Neural cell (in vitro differentiated cells): ENCODE measurements around the gene AGBL4. TPM values are rescaled to one million over a fixed set of nuclear protein-coding genes. Genes with fewer than 3 reads are reported as not detected.

ENCODE experiments used
- H2AFZ ChIP-seq: fragments of 200-600, 300-800 bp; sonication (generic), shearing (Covaris generic); 2 replicates; pipeline ENCODE4 v1.6.0; 2014; ENCODE audit warnings: low read depth, mild to moderate bottlenecking, antibody characterized with exemption, low read length, moderate library complexity
- H3F3A ChIP-seq: fragments of 200-600 bp; shearing (Covaris generic); 2 replicates; pipeline ENCODE4 v1.6.1; 2016; ENCODE audit warnings: mild to moderate bottlenecking, moderate library complexity, mixed read lengths, antibody characterized with exemption, low read length; ENCODE audit not compliant: insufficient read depth, poor library complexity, severe bottlenecking
- H3K27ac ChIP-seq: fragments of 200-600, 300-800 bp; sonication (generic), shearing (Covaris generic); 2 replicates; pipeline ENCODE4 v1.5.1; 2014; ENCODE audit warnings: mild to moderate bottlenecking, low read length, moderate library complexity
- H3K27me3 ChIP-seq: fragments of 300-800, 200-600 bp; sonication (generic), shearing (Covaris generic); 2 replicates; pipeline ENCODE4 v1.6.0; 2014; ENCODE audit warnings: mild to moderate bottlenecking, low read depth, low read length, moderate library complexity; ENCODE audit not compliant: insufficient read depth
- H3K36me3 ChIP-seq: fragments of 300-800, 200-600 bp; sonication (generic), shearing (Covaris generic); 2 replicates; pipeline ENCODE4 v1.5.1; 2014; ENCODE audit warnings: mild to moderate bottlenecking, antibody characterized with exemption, low read length, moderate library complexity; ENCODE audit not compliant: insufficient read depth
- H3K4me2 ChIP-seq: fragments of 300-800, 200-600 bp; sonication (generic), shearing (Covaris generic); 2 replicates; pipeline ENCODE4 v1.6.0; 2014; ENCODE audit warnings: mild to moderate bottlenecking, low read length
- H3K4me3 ChIP-seq: fragments of 300-800, 200-600 bp; sonication (generic), shearing (Covaris generic); 2 replicates; pipeline ENCODE4 v1.5.1; 2014; ENCODE audit warnings: mild to moderate bottlenecking, low read length, moderate library complexity
- H3K79me2 ChIP-seq: fragments of 200-600 bp; shearing (Covaris generic); replicated peaks from 2 replicates; pipeline ENCODE4 v1.6.0; 2014; ENCODE audit warnings: mild to moderate bottlenecking, low read length, moderate library complexity; ENCODE audit not compliant: insufficient read depth
- H3K9ac ChIP-seq: fragments of 300-800, 200-600 bp; sonication (generic), shearing (Covaris generic); 2 replicates; pipeline ENCODE4 v1.6.1; 2016; ENCODE audit warnings: mild to moderate bottlenecking, low read length, mixed read lengths
- H3K9me2 ChIP-seq: fragments of 200-600 bp; shearing (Covaris generic); 2 replicates; pipeline ENCODE4 v1.6.1; 2016; ENCODE audit warnings: mild to moderate bottlenecking, low read length, mixed read lengths; ENCODE audit not compliant: insufficient read depth
- H3K9me3 ChIP-seq: fragments of 200-600, 300-800 bp; sonication (generic), shearing (Covaris generic); 2 replicates; pipeline ENCODE4 v1.6.1; 2016; ENCODE audit warnings: mild to moderate bottlenecking, mixed run types, low read length, moderate library complexity, mixed read lengths
- H4K20me1 ChIP-seq: fragments of 200-600 bp; shearing (Covaris generic); 2 replicates; pipeline ENCODE4 v1.6.1; 2016; ENCODE audit warnings: mild to moderate bottlenecking, mixed run types; ENCODE audit not compliant: insufficient read depth
- CTCF ChIP-seq: fragments of 450-650 bp; IDR thresholded peaks from 2 replicates; pipeline ENCODE4 v1.5.1; 2014; ENCODE audit warnings: antibody characterized with exemption, mild to moderate bottlenecking, moderate library complexity; ENCODE audit not compliant: poor library complexity, severe bottlenecking
- EP300 ChIP-seq: fragments of 450-650 bp; conservative IDR thresholded peaks from 2 replicates; pipeline ENCODE4 v1.6.1; 2014; ENCODE audit warnings: antibody characterized with exemption, mild to moderate bottlenecking, moderate library complexity; ENCODE audit not compliant: poor library complexity, severe bottlenecking
- EZH2 ChIP-seq: fragments of 200-600, 300-800 bp; shearing (Covaris generic), sonication (generic); IDR thresholded peaks from 2 replicates; pipeline ENCODE4 v1.6.1; 2014; ENCODE audit warnings: antibody characterized with exemption, low read length, borderline replicate concordance, mild to moderate bottlenecking; ENCODE audit not compliant: insufficient read depth, poor library complexity, severe bottlenecking
- MXI1 ChIP-seq: fragments of 450-650 bp; conservative IDR thresholded peaks from 2 replicates; pipeline ENCODE4 v1.6.1; 2014; ENCODE audit warnings: antibody characterized with exemption, mild to moderate bottlenecking; ENCODE audit not compliant: poor library complexity, severe bottlenecking
- POLR2AphosphoS5 ChIP-seq: IDR thresholded peaks from 2 replicates; pipeline ENCODE4 v1.6.1; 2012
- RAD21 ChIP-seq: fragments of 450-650 bp; conservative IDR thresholded peaks from 2 replicates; pipeline ENCODE4 v1.6.1; 2014; ENCODE audit warnings: antibody characterized with exemption, mild to moderate bottlenecking, moderate library complexity
- REST ChIP-seq: IDR thresholded peaks from 2 replicates; pipeline ENCODE4 v1.6.1; 2012; ENCODE audit warnings: borderline replicate concordance
- SMC3 ChIP-seq: fragments of 450-650 bp; conservative IDR thresholded peaks from 2 replicates; pipeline ENCODE4 v1.6.1; 2014; ENCODE audit warnings: antibody characterized with exemption, mild to moderate bottlenecking, moderate library complexity; ENCODE audit not compliant: poor library complexity
- TAF1 ChIP-seq: IDR thresholded peaks from 2 replicates; pipeline ENCODE4 v1.6.1; 2012; ENCODE audit warnings: low read depth
- polyA plus RNA-seq: library from polyadenylated mRNA; depleted of rRNA; stranded (reverse); fragments of >200 nt; gene quantifications from 2 replicates; pipeline ENCODE4 v1.2.3, GENCODE V29; 2014

Gene AGBL4
- polyA plus RNA-seq, 1 donor from 2014 or later: 1.3 TPM

GRCh38 chr1:48743480-48743879 lies 1280.3 kb downstream of the AGBL4 start:
- no peaks in the 10 kb centered on the region for H3K9me2 ChIP-seq
- H3K9ac ChIP-seq: no peak overlapping the region
- no peak overlapping the region for H3K4me2 ChIP-seq
- no peaks in the 10 kb centered on the region for H3F3A ChIP-seq
- TF ChIP-seq RAD21 (no peak), EZH2 (no peak), SMC3 (no peak), CTCF (no peak), POLR2AphosphoS5 (no peak), EP300 (no peak), REST (no peak), TAF1 (no peak), MXI1 (no peak)
- peaks cover 4% of the 10 kb centered on the region for H3K79me2 ChIP-seq
- H3K4me3 ChIP-seq: no peak overlapping the region
- no peak overlapping the region for H2AFZ ChIP-seq
- no peaks in the 10 kb centered on the region for H3K9me3 ChIP-seq
- H3K27me3 ChIP-seq: no peaks in the 10 kb centered on the region
- no peak overlapping the region for H3K27ac ChIP-seq
- no peaks in the 10 kb centered on the region for H4K20me1 ChIP-seq
- H3K36me3 ChIP-seq: peaks cover 14% of the 10 kb centered on the region

GRCh38 chr1:48741380-48741779 lies 1282.4 kb downstream of the AGBL4 start:
- Histone ChIP-seq H3K27ac (no peak overlapping the region), H3K36me3 (peaks cover 10% of the 10 kb centered on the region), H3K9me3 (no peaks in the 10 kb centered on the region)

More at GRCh38 chr1:48741380-48741779, 1282.4 kb downstream of the AGBL4 start:
- Histone ChIP-seq H3K9me2 (no peaks in the 10 kb centered on the region), H3F3A (no peaks in the 10 kb centered on the region), H3K27me3 (no peaks in the 10 kb centered on the region), H3K79me2 (peaks cover under 1% of the 10 kb centered on the region), H3K4me3 (no peak overlapping the region), H2AFZ (no peak overlapping the region), H3K4me2 (no peak overlapping the region), H3K9ac (no peak overlapping the region), H4K20me1 (no peaks in the 10 kb centered on the region)
- TF ChIP-seq MXI1 (no peak), TAF1 (no peak), REST (no peak), SMC3 (no peak), POLR2AphosphoS5 (no peak), EZH2 (no peak), EP300 (no peak), CTCF (no peak), RAD21 (no peak)
